Ammon's horn (tissue), 1 donor: ENCODE measurements around the gene HSF4.

ENCODE experiments used
- DNase-seq: peaks from one replicate; pipeline ENCODE4 v3.0.0-alpha.2; 2016; ENCODE audit warnings: low spot score

The HSF4 gene

GRCh38 chr16:67150047-67150832 lies 14.3 kb upstream of the HSF4 start:
- no peak for DNase-seq

GRCh38 chr16:67150833-67151396 lies 13.6 kb upstream of the HSF4 start, which contains the start of gene B3GNT9:
Gene B3GNT9 (minus strand): TSS chr16:67150998. CDS start chr16:67150485, 513 bp downstream.
- peak; percentile 80 for DNase-seq

- DNase-seq: no peak
Measured at GRCh38 chr16:67151431-67152097, 13.0 kb upstream of the HSF4 start.

- peak; percentile 10 for DNase-seq
Measured at GRCh38 chr16:67154578-67155294, 9.8 kb upstream of the HSF4 start.

- DNase-seq: peak; percentile 81
Measured at GRCh38 chr16:67155295-67156142, 9.0 kb upstream of the HSF4 start.

- DNase-seq: no peak
Measured at GRCh38 chr16:67156143-67156844, 8.3 kb upstream of the HSF4 start.

- no peak for DNase-seq
Measured at GRCh38 chr16:67157106-67157748, 7.3 kb upstream of the HSF4 start.

- no peak for DNase-seq
Measured at GRCh38 chr16:67157892-67158635, 6.5 kb upstream of the HSF4 start.

- DNase-seq: no peak
Measured at GRCh38 chr16:67158637-67159600, 5.6 kb upstream of the HSF4 start.

GRCh38 chr16:67161595-67162058 lies 2.9 kb upstream of the HSF4 start:
- DNase-seq: no peak

GRCh38 chr16:67162506-67163163 lies 1.9 kb upstream of the HSF4 start:
- no peak for DNase-seq

GRCh38 chr16:67163164-67163998 lies 1.2 kb upstream of the HSF4 start:
- DNase-seq: peak; percentile 89

GRCh38 chr16:67163999-67164558 lies 466 bp upstream of the HSF4 start:
- DNase-seq: no peak

- no peak for DNase-seq
Measured at GRCh38 chr16:67165121-67166078, 855 bp downstream of the HSF4 start.

GRCh38 chr16:67166110-67166547 lies 1.6 kb downstream of the HSF4 start:
- DNase-seq: no peak
